Upper lobe of right lung (tissue), 1 donor: ENCODE data around the gene GSTM4. TPM values are rescaled to one million over a fixed set of nuclear protein-coding genes. Genes with fewer than 3 reads are reported as not detected.

ENCODE experiments used
- ATAC-seq: fragments of 200-7000 bp; cut with Tn5 transposase; one replicate; pipeline ENCODE4 v1.9.1; 2020; ENCODE audit warnings: mild to moderate bottlenecking, moderate library complexity
- DNase-seq: peaks from one replicate; pipeline ENCODE4 v3.0.0-alpha.2; 2020
- H3K27ac ChIP-seq: fragments of 200-600 bp; one replicate; pipeline ENCODE4 v1.8.0; 2022
- H3K27me3 ChIP-seq: fragments of 200-600 bp; one replicate; pipeline ENCODE4 v1.8.0; 2022; ENCODE audit warnings: mild to moderate bottlenecking
- H3K36me3 ChIP-seq: fragments of 200-600 bp; one replicate; pipeline ENCODE4 v1.8.0; 2022
- H3K4me1 ChIP-seq: fragments of 200-600 bp; one replicate; pipeline ENCODE4 v1.8.0; 2022
- H3K4me3 ChIP-seq: fragments of 200-600 bp; one replicate; pipeline ENCODE4 v1.8.0; 2022; ENCODE audit warnings: mild to moderate bottlenecking
- H3K9me3 ChIP-seq: fragments of 200-600 bp; one replicate; pipeline ENCODE4 v1.8.0; 2022
- intact Hi-C: fragments of 100-400 bp; cut with DNase I; formaldehyde crosslinking; loops from one replicate; pipeline ENCODE4 v1.11.0; 2022
- total RNA-seq: library from RNA; stranded (reverse); fragmentation: NEBNext Ultra II Directional; extraction: Animal tissue kit (Norgen Biotek cat#: 25700); gene quantifications from one replicate; pipeline ENCODE4 v1.2.1, GENCODE V29; 2021
- TF ChIP-seq, protein P1 (sequence below): fragments of 200-600 bp; IDR thresholded peaks from one replicate; pipeline ENCODE4 v1.8.0; 2022; ENCODE audit warnings: antibody characterized with exemption
- donor health status: DM: no; HTN: yes; CAD: no; lungs with severe emphysema.

The GSTM4 gene
- total RNA-seq, 1 donor from 2014 or later = 17.2 TPM

GRCh38 chr1:109653306-109653705 lies 2.6 kb upstream of the GSTM4 start:
- DNase-seq (no peak), ATAC-seq (no peak)
- intact Hi-C loops = no loop called here

DNA sequence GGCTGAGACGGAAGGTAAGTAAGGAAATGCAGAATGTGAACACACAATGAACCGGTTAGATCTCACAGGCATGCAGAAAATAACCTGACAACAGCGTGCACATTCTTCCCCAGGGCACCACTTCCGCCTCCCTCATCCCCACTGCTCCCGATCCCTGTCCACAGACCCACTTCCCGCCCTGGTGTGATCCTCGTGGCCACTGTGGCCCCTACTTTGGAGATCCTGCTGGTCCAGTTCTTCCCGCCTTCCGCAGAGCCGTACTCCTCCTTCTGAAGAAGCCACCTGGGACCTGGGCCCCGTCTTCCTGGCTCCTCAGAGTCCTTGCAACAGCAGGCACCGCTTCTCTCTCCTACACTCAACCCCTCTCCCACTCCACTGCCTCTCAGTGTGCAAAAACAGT lies 1.4 kb upstream of the GSTM4 start:
- peaks cover 11% of the 10 kb centered on the region for H3K4me1 ChIP-seq
- TF ChIP-seq, protein P1, sequence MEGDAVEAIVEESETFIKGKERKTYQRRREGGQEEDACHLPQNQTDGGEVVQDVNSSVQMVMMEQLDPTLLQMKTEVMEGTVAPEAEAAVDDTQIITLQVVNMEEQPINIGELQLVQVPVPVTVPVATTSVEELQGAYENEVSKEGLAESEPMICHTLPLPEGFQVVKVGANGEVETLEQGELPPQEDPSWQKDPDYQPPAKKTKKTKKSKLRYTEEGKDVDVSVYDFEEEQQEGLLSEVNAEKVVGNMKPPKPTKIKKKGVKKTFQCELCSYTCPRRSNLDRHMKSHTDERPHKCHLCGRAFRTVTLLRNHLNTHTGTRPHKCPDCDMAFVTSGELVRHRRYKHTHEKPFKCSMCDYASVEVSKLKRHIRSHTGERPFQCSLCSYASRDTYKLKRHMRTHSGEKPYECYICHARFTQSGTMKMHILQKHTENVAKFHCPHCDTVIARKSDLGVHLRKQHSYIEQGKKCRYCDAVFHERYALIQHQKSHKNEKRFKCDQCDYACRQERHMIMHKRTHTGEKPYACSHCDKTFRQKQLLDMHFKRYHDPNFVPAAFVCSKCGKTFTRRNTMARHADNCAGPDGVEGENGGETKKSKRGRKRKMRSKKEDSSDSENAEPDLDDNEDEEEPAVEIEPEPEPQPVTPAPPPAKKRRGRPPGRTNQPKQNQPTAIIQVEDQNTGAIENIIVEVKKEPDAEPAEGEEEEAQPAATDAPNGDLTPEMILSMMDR = no peak
- no peak for DNase-seq
- H3K36me3 ChIP-seq = peaks cover 3% of the 10 kb centered on the region
- H3K27me3 ChIP-seq = no peaks in the 10 kb centered on the region
- no peak overlapping the region for H3K27ac ChIP-seq
- no peak for ATAC-seq
- intact Hi-C loops = no loop called here
- H3K4me3 ChIP-seq = no peak overlapping the region
- no peaks in the 10 kb centered on the region for H3K9me3 ChIP-seq

More at GRCh38 chr1:109653306-109653705, 2.6 kb upstream of the GSTM4 start:
- TF ChIP-seq, protein P1 = no peak
- H3K4me3 ChIP-seq = no peak overlapping the region
- no peaks in the 10 kb centered on the region for H3K9me3 ChIP-seq
- H3K27me3 ChIP-seq = no peaks in the 10 kb centered on the region
- no peak overlapping the region for H3K27ac ChIP-seq
- peaks cover 11% of the 10 kb centered on the region for H3K4me1 ChIP-seq
- H3K36me3 ChIP-seq = no peaks in the 10 kb centered on the region

GRCh38 chr1:109657395-109657794 lies 1.5 kb downstream of the GSTM4 start:
- intact Hi-C loops = no loop called here
- Histone ChIP-seq H3K4me3 (no peak overlapping the region), H3K4me1 (peaks cover 11% of the 10 kb centered on the region), H3K36me3 (peaks cover 7% of the 10 kb centered on the region), H3K9me3 (no peaks in the 10 kb centered on the region), H3K27ac (no peak overlapping the region), H3K27me3 (no peaks in the 10 kb centered on the region)
- DNase-seq = no peak
- TF ChIP-seq, protein P1 = no peak
- ATAC-seq = no peak

- DNase-seq (no peak), ATAC-seq (no peak)
- TF ChIP-seq, protein P1 = no peak
- Histone ChIP-seq H3K27me3 (no peaks in the 10 kb centered on the region), H3K4me3 (no peak overlapping the region), H3K27ac (no peak overlapping the region), H3K36me3 (peaks cover 7% of the 10 kb centered on the region), H3K4me1 (peaks cover 11% of the 10 kb centered on the region), H3K9me3 (no peaks in the 10 kb centered on the region)
- intact Hi-C loops = no loop called here
Measured at GRCh38 chr1:109657970-109658369, 2.1 kb downstream of the GSTM4 start.

DNA sequence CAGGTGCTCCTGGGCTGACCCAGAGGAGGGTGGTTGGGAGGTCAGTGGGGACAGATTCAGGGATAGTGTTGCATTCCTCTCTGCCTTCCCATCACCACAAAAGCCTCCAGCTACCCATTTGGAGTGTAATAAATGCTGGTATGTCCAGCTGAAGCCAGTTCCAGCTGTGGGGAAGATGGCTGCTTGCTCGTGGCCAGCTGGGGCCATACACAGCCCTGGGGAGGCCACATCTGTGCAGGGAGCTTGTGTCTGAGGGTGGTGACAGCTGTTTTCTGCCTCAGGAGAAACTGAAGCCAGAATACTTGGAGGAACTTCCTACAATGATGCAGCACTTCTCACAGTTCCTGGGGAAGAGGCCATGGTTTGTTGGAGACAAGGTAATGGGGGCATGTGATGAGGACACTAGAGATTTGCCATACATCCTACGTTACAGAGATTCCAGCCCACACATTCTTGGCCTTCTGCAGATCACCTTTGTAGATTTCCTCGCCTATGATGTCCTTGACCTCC lies 2.7 kb downstream of the GSTM4 start:
- DNase-seq = no peak
- Histone ChIP-seq H3K36me3 (peaks cover 7% of the 10 kb centered on the region), H3K9me3 (no peaks in the 10 kb centered on the region), H3K27ac (no peak overlapping the region), H3K4me1 (peaks cover 11% of the 10 kb centered on the region), H3K27me3 (no peaks in the 10 kb centered on the region), H3K4me3 (no peak overlapping the region)
- ATAC-seq = no peak
- TF ChIP-seq, protein P1 = no peak
- intact Hi-C loops = no loop called here

DNA sequence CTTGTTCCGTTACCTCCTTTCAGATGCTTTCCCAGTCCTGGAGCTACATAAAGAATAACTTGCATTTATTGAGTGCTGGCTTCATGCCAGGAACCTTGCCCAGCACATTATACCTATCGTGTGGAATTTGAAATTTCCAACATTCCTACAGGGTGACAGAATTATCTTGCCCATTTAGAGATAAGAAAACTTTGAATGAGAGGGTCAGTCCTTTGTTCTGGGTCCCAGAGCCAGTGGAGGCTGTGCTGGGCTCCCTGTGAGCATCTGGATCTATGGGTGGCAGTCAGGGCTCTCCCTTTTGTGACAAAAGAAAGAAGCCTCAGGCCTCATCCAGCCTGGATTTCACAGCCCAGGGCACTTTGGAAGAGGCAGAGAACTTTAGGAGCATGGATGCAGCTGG lies 3.2 kb downstream of the GSTM4 start:
- TF ChIP-seq, protein P1 = no peak
- Histone ChIP-seq H3K27ac (no peak overlapping the region), H3K9me3 (no peaks in the 10 kb centered on the region), H3K27me3 (no peaks in the 10 kb centered on the region), H3K4me1 (peaks cover 11% of the 10 kb centered on the region), H3K36me3 (peaks cover 7% of the 10 kb centered on the region), H3K4me3 (no peak overlapping the region)
- intact Hi-C loops = no loop called here
- DNase-seq (no peak), ATAC-seq (no peak)
